A549 (cell line): ENCODE measurements around the gene OSER1. TPM values are rescaled to one million over a fixed set of nuclear protein-coding genes. Genes with fewer than 3 reads are reported as not detected.

Experiments
- ATAC-seq, 2 experiments: fragments of 200-7000 bp in 1 of 2; fragments of >200 bp in 1 of 2; cut with Nextera tagmentation in 1 of 2; cut with Tn5 transposase in 1 of 2; 3 replicates each; pipeline versions ENCODE4 v1.8.0 to v1.9.1; 2018 to 2020; ENCODE audit warnings: mild to moderate bottlenecking in 1 of 2, moderate library complexity in 1 of 2
- CTCF ChIA-PET: fragments of 300-600 bp; sonication (Branson Sonifier 250); formaldehyde crosslinking; extraction: SDS; loops from one replicate; lab custom pipeline; 2021; ENCODE audit warnings: antibody characterized with exemption, inconsistent platforms; lab: Yijun Ruan, JAX
- POLR2A ChIA-PET: fragments of 350-600 bp; formaldehyde crosslinking; extraction: SDS; loops from one replicate; lab custom pipeline; 2021; ENCODE audit warnings: antibody characterized with exemption, inconsistent platforms; lab: Yijun Ruan, JAX
- DNase-seq, 2 experiments: peaks; one replicate each; pipeline versions ENCODE4 v3.0.0 to v3.0.0-alpha.2; 2011 to 2016; ENCODE audit warnings: low read depth in 1 of 2, low spot score in 1 of 2
- FAIRE-seq: peaks from 2 replicates; lab custom pipeline; 2011; peaks lifted over from hg19 to GRCh38; lab: Jason Lieb, UNC
- H3K27ac ChIP-seq, 2 experiments: fragments of >200 bp; sonication (Bioruptor Twin); formaldehyde crosslinking; 3 replicates each; pipeline ENCODE4 v1.5.1; 2016 to 2017
- H3K4me1 ChIP-seq: fragments of >200 bp; sonication (Bioruptor Twin); formaldehyde crosslinking; 3 replicates; pipeline ENCODE4 v1.6.1; 2016
- H3K4me2 ChIP-seq: fragments of >200 bp; sonication (Bioruptor Twin); formaldehyde crosslinking; 3 replicates; pipeline ENCODE4 v1.6.1; 2016
- H3K4me3 ChIP-seq: fragments of >200 bp; sonication (Bioruptor Twin); formaldehyde crosslinking; 3 replicates; pipeline ENCODE4 v1.5.1; 2016
- H3K9me3 ChIP-seq: fragments of >200 bp; sonication (Bioruptor Twin); formaldehyde crosslinking; 3 replicates; pipeline ENCODE4 v1.6.1; 2016
- BCL3 ChIP-seq: fragments of >200 bp; sonication (Bioruptor Twin); formaldehyde crosslinking; IDR thresholded peaks from 3 replicates; pipeline ENCODE4 v1.6.1; 2016
- CBX8 ChIP-seq: fragments of 200-600 bp; sonication (generic); IDR thresholded peaks from 2 replicates; pipeline ENCODE4 v1.6.1; 2016
- CEBPB ChIP-seq, 2 experiments: fragments of >200 bp in 1 of 2; sonication (Bioruptor Twin) in 1 of 2; formaldehyde crosslinking in 1 of 2; IDR thresholded peaks; 2 replicates each; pipeline ENCODE4 v1.6.1; 2012 to 2016
- CHD2 ChIP-seq: fragments of 150-350 bp; IDR thresholded peaks from 2 replicates; pipeline ENCODE4 v1.6.1; 2014; ENCODE audit warnings: low read length; ENCODE audit not compliant: partially characterized antibody
- CHD4 ChIP-seq: fragments of 200-600 bp; sonication (generic); IDR thresholded peaks from 2 replicates; pipeline ENCODE4 v1.6.1; 2016; ENCODE audit warnings: antibody characterized with exemption, mild to moderate bottlenecking, borderline replicate concordance
- CTCF ChIP-seq: fragments of >200 bp; sonication (Bioruptor Twin); formaldehyde crosslinking; IDR thresholded peaks from 3 replicates; pipeline ENCODE4 v1.5.1; 2016
- E2F6 ChIP-seq: IDR thresholded peaks from 2 replicates; pipeline ENCODE4 v1.6.1; 2012; ENCODE audit warnings: low read depth, borderline replicate concordance
- EHF ChIP-seq: fragments of 250-450 bp; sonication (Bioruptor Pico); IDR thresholded peaks from 2 replicates; pipeline ENCODE4 v1.5.0; 2020; ENCODE audit warnings: mild to moderate bottlenecking
- EP300 ChIP-seq, 2 experiments: fragments of >200 bp; sonication (Bioruptor Twin); formaldehyde crosslinking; IDR thresholded peaks; 2 replicates in 1 of 2; 3 replicates in 1 of 2; pipeline ENCODE4 v1.6.1; 2016 to 2017
- ESRRA ChIP-seq: fragments of 150-350 bp; IDR thresholded peaks from 2 replicates; pipeline ENCODE4 v1.6.1; 2014; ENCODE audit warnings: mild to moderate bottlenecking, low read length, borderline replicate concordance
- HDAC2 ChIP-seq: fragments of 200-600 bp; sonication (generic); IDR thresholded peaks from 2 replicates; pipeline ENCODE4 v1.6.1; 2016
- HOXA7 ChIP-seq: fragments of 250-450 bp; sonication (Bioruptor Pico); IDR thresholded peaks from 2 replicates; pipeline ENCODE4 v1.5.0; 2020; ENCODE audit warnings: mild to moderate bottlenecking, moderate library complexity
- HOXB13 ChIP-seq: fragments of 250-450 bp; sonication (Bioruptor Pico); IDR thresholded peaks from 2 replicates; pipeline ENCODE4 v1.5.0; 2020; ENCODE audit warnings: low read depth, mild to moderate bottlenecking, moderate library complexity
- HOXB5 ChIP-seq: fragments of 250-450 bp; sonication (Bioruptor Pico); IDR thresholded peaks from 2 replicates; pipeline ENCODE4 v1.5.0; 2020; ENCODE audit warnings: mild to moderate bottlenecking, moderate library complexity
- JUN ChIP-seq, 2 experiments: fragments of >200 bp; sonication (Bioruptor Twin); formaldehyde crosslinking; IDR thresholded peaks; 2 replicates in 1 of 2; 3 replicates in 1 of 2; pipeline ENCODE4 v1.6.1; 2016 to 2017
- KDM1A ChIP-seq: fragments of 200-600 bp; sonication (generic); IDR thresholded peaks from 2 replicates; pipeline ENCODE4 v1.6.1; 2016; ENCODE audit warnings: low read depth, mild to moderate bottlenecking
- MAX ChIP-seq: IDR thresholded peaks from 2 replicates; pipeline ENCODE4 v1.6.1; 2012
- NFE2L2 ChIP-seq: fragments of 150-350 bp; conservative IDR thresholded peaks from 2 replicates; pipeline ENCODE4 v1.6.1; 2014; ENCODE audit warnings: low read length
- NPAS2 ChIP-seq: fragments of 250-450 bp; sonication (Bioruptor Pico); IDR thresholded peaks from 2 replicates; pipeline ENCODE4 v1.8.0; 2022; ENCODE audit warnings: mild to moderate bottlenecking, moderate library complexity, borderline replicate concordance
- NR3C1 ChIP-seq: fragments of >200 bp; sonication (Bioruptor Twin); formaldehyde crosslinking; IDR thresholded peaks from 3 replicates; pipeline ENCODE4 v1.6.1; 2017
- POLR2A ChIP-seq: IDR thresholded peaks from 2 replicates; pipeline ENCODE4 v1.6.1; 2012; ENCODE audit warnings: mild to moderate bottlenecking, low read length
- POLR2AphosphoS2 ChIP-seq: conservative IDR thresholded peaks from 2 replicates; pipeline ENCODE4 v1.6.1; 2012; ENCODE audit warnings: low read length, improper control_type of control experiment, inconsistent platforms
- RFX5 ChIP-seq: fragments of 450-650 bp; IDR thresholded peaks from 2 replicates; pipeline ENCODE4 v1.7.1; 2014; ENCODE audit warnings: antibody characterized with exemption, mild to moderate bottlenecking, moderate library complexity
- RNF2 ChIP-seq: fragments of 200-600 bp; sonication (generic); IDR thresholded peaks from 2 replicates; pipeline ENCODE4 v1.6.1; 2016; ENCODE audit warnings: low read depth, mild to moderate bottlenecking, antibody characterized with exemption, moderate library complexity, borderline replicate concordance
- USF2 ChIP-seq: fragments of 450-650 bp; IDR thresholded peaks from 2 replicates; pipeline ENCODE4 v1.6.1; 2014; ENCODE audit warnings: antibody characterized with exemption
- ZSCAN20 ChIP-seq: fragments of 250-450 bp; sonication (Bioruptor Pico); IDR thresholded peaks from 2 replicates; pipeline ENCODE4 v1.8.0; 2022; ENCODE audit warnings: mild to moderate bottlenecking, moderate library complexity
- WGBS: methylation state at CpG from one replicate; pipeline ENCODE4 v1.1.6; 2017; ENCODE audit errors: missing lambda C conversion rate; 5-methylcytosine and 5-hydroxymethylcytosine counted together
- polyA plus RNA-seq, 4 experiments: library from polyadenylated mRNA; depleted of rRNA in 3 of 4; stranded (reverse); fragments of >200 nt; fragmentation: RNase III in 1 of 4; extraction: RNeasy Plus Mini Kit Qiagen cat#74134 plus additional on column Dnase treatment in 1 of 4; gene quantifications; 2 replicates in 3 of 4; 3 replicates in 1 of 4; pipeline ENCODE4 v1.2.3, GENCODE V29; 2011 to 2017

OSER1 gene
- polyA plus RNA-seq, 2 of the 4 experiments (the other 2 are of a cell fraction): 47.5 to 62.6 TPM

DNA sequence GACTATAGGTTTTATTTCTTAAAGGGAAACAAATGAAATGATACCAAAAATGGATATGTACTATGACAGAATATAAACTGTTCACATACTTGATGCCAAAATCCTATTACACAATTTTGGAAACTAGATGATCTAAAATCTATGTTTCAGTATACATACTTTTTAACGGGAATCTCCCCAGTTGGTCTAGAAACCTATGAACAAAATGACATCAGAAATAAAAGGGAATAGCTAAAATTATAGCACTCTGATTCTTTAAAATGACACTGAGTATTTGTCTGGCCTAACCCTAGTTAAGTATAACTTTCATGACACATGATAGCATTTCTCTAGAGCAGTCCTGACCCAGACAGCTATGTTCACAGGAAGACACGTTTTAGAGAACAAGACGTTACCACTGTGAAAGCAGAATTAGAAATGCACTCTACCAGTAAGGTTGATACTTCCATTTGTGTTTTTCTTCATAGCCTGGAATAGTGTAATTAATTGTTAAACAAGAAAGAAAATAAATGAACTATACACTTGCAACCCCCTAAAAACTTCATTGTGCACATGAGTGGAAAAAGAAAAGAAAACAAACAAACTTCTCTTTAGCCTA is 3.3 kb downstream of the OSER1 start:
- POLR2A ChIA-PET: interaction anchor here (1.1 kb wide), 1 partner anchor 11 kb away, joined by 4 read pairs; no protein-coding TSS in a partner anchor
- DNase-seq: no peak
- peaks cover 63% of the 10 kb centered on the region for H3K4me1 ChIP-seq
- no peak for ATAC-seq
- FAIRE-seq: no peak
- H3K4me3 ChIP-seq: peak overlapping the region; percentile 1; the same call in 1 of the 3 replicates
- CTCF ChIA-PET: interaction anchor here (0.6 to 1.6 kb wide), 4 partner anchors 8 to 476 kb away, joined by 3 to 5 read pairs (median 3); no protein-coding TSS in a partner anchor
- 20% methylated on average over 3 of the region's 3 CpGs for WGBS
- H3K9me3 ChIP-seq: no peaks in the 10 kb centered on the region
- peak overlapping the region; percentile 66 to 74; a peak in 5 of 6 replicates for H3K27ac ChIP-seq
- TF ChIP-seq POLR2AphosphoS2: no peak
- TF ChIP-seq HOXB13: no peak
- TF ChIP-seq NR3C1: no peak
- TF ChIP-seq ESRRA: no peak
- TF ChIP-seq EP300 (IDR thresholded peaks at IDR 0.05): no peak
- TF ChIP-seq HOXB5 (CRISPR knock-in tag): no peak
- TF ChIP-seq BCL3: no peak
- no peak for TF ChIP-seq CEBPB (IDR thresholded peaks at IDR 0.05)
- no peak for TF ChIP-seq CHD2
- no peak for TF ChIP-seq HOXA7 (CRISPR knock-in tag)
- no peak for TF ChIP-seq E2F6
- TF ChIP-seq CHD4: no peak
- TF ChIP-seq EHF (CRISPR knock-in tag): no peak
- TF ChIP-seq CBX8: no peak
- TF ChIP-seq JUN (IDR thresholded peaks at IDR 0.05): no peak
- TF ChIP-seq CTCF: no peak
- H3K4me2 ChIP-seq: peak overlapping the region; percentile 94

GRCh38 chr20:44206132-44206531 is 4.4 kb downstream of the OSER1 start:
- TF ChIP-seq ESRRA (no peak), RNF2 (no peak), BCL3 (no peak), CHD4 (no peak), KDM1A (no peak)
- peaks cover 62% of the 10 kb centered on the region for H3K4me1 ChIP-seq
- H3K9me3 ChIP-seq: no peaks in the 10 kb centered on the region
- FAIRE-seq (no peak), ATAC-seq (no peak), DNase-seq (no peak)
- ChIA-PET CTCF (interaction anchor here (1.0 to 1.6 kb wide), 4 partner anchors 9 to 477 kb away, joined by 3 to 5 read pairs (median 4); no protein-coding TSS in a partner anchor), POLR2A (no interaction called here)
- H3K27ac ChIP-seq: peak overlapping the region; percentile 74 to 92; a peak in 4 of 6 replicates
- peak overlapping the region; percentile 94; the same call in 1 of the 3 replicates for H3K4me2 ChIP-seq
- H3K4me3 ChIP-seq: no peak overlapping the region

DNA sequence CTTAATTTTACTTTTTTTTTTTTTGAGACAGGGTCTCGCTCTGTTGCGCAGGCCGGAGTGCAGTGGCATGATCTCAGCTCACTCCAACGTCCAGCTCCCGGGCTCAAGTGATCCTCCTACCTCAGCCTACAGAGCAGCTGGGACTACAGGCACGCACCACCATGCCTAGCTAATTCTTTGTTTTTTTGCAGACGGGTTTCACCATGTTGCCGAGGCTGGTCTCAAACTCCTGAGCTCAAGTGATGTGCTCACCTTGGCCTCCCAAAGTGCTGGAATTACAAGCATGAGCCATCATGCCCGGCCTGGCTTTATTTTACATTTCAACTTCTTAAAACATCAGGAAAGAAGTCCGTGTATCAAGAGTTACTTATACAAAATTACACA is 5.7 kb downstream of the OSER1 start:
- Histone ChIP-seq H3K4me1 (peaks cover 67% of the 10 kb centered on the region), H3K4me2 (peak overlapping the region; percentile 84), H3K9me3 (no peaks in the 10 kb centered on the region), H3K27ac (peak overlapping the region; percentile 92), H3K4me3 (peak overlapping the region; percentile 4; the same call in 1 of the 3 replicates)
- CTCF ChIA-PET: interaction anchor here (1.5 kb wide), 1 partner anchor 13 kb away, joined by 5 read pairs; no protein-coding TSS in a partner anchor
- DNase-seq: no peak
- POLR2A ChIA-PET: no interaction called here
- TF ChIP-seq ESRRA: no peak
- no peak for TF ChIP-seq CTCF
- TF ChIP-seq NFE2L2: no peak
- TF ChIP-seq HDAC2: no peak
- TF ChIP-seq RFX5: no peak
- no peak for TF ChIP-seq POLR2A
- TF ChIP-seq MAX: no peak
- no peak for TF ChIP-seq USF2
- no peak for TF ChIP-seq NPAS2 (CRISPR knock-in tag)
- no peak for TF ChIP-seq ZSCAN20 (CRISPR knock-in tag)
- no peak for FAIRE-seq
- ATAC-seq: peak in 1 of 2 experiments; percentile 19; a peak in 2 of 6 replicates
- 84% methylated on average over 10 of the region's 10 CpGs for WGBS
